Mesenchymal stem cell (in vitro differentiated cells and primary cell): ENCODE data around the gene SIAH2.

Source experiments
- DNase-seq: peaks from one replicate; pipeline ENCODE4 v3.0.0-alpha.2; 2013
- H2AFZ ChIP-seq: one replicate; pipeline ENCODE4 v1.6.1; 2013; ENCODE audit warnings: low read depth, mild to moderate bottlenecking, control low read depth, inconsistent platforms, low read length, moderate library complexity
- H2AK5ac ChIP-seq: 2 replicates; pipeline ENCODE4 v1.6.1; 2013; ENCODE audit warnings: low read length, moderate library complexity, mild to moderate bottlenecking, inconsistent platforms; ENCODE audit not compliant: severe bottlenecking
- H2BK120ac ChIP-seq: one replicate; pipeline ENCODE4 v1.6.1; 2013; ENCODE audit warnings: low read depth, mild to moderate bottlenecking, inconsistent platforms, low read length, moderate library complexity
- H2BK12ac ChIP-seq, 2 experiments: one replicate each; pipeline ENCODE4 v1.6.1; 2013; ENCODE audit warnings: inconsistent platforms in 2 of 2, low read length in 2 of 2, mild to moderate bottlenecking in 2 of 2, moderate library complexity in 2 of 2, control low read depth in 1 of 2
- H2BK15ac ChIP-seq: one replicate; pipeline ENCODE4 v1.6.1; 2013; ENCODE audit warnings: mild to moderate bottlenecking, low read depth, inconsistent platforms; ENCODE audit not compliant: poor library complexity, severe bottlenecking
- H2BK5ac ChIP-seq: 2 replicates; pipeline ENCODE4 v1.6.1; 2013; ENCODE audit warnings: low read depth, mild to moderate bottlenecking, low read length, control low read depth, inconsistent platforms; ENCODE audit not compliant: poor library complexity, severe bottlenecking
- H3K14ac ChIP-seq, 2 experiments: one replicate each; pipeline ENCODE4 v1.6.1; 2013; ENCODE audit warnings: inconsistent platforms in 2 of 2, low read length in 2 of 2, control low read depth in 1 of 2, mild to moderate bottlenecking in 1 of 2, moderate library complexity in 1 of 2
- H3K18ac ChIP-seq, 2 experiments: one replicate each; pipeline ENCODE4 v1.6.1; 2013; ENCODE audit warnings: inconsistent platforms in 2 of 2, low read length in 2 of 2, control low read depth in 1 of 2, low read depth in 1 of 2, mild to moderate bottlenecking in 1 of 2
- H3K23ac ChIP-seq, 2 experiments: one replicate each; pipeline ENCODE4 v1.6.1; 2013; ENCODE audit warnings: inconsistent platforms in 2 of 2, low read length in 2 of 2, mild to moderate bottlenecking in 2 of 2, moderate library complexity in 2 of 2, control low read depth in 1 of 2
- H3K27ac ChIP-seq: 2 replicates; pipeline ENCODE4 v1.5.1; 2013; ENCODE audit warnings: mild to moderate bottlenecking, moderate library complexity, low read length, control low read depth, inconsistent platforms; ENCODE audit not compliant: poor library complexity, severe bottlenecking
- H3K27me3 ChIP-seq, 2 experiments: 2 replicates each; pipeline versions ENCODE4 v1.6.1 to v1.7.0; 2013; ENCODE audit warnings: low read length in 2 of 2, mild to moderate bottlenecking in 2 of 2, moderate library complexity in 2 of 2, control low read depth in 1 of 2, inconsistent platforms in 1 of 2; ENCODE audit not compliant: control insufficient read depth in 1 of 2, insufficient read depth in 1 of 2
- H3K36me3 ChIP-seq, 2 experiments: 2 replicates each; pipeline versions ENCODE4 v1.6.1 to v1.7.0; 2013; ENCODE audit warnings: low read length in 2 of 2, control low read depth in 1 of 2, inconsistent platforms in 1 of 2, low read depth in 1 of 2, mild to moderate bottlenecking in 1 of 2; ENCODE audit not compliant: insufficient read depth in 2 of 2, control insufficient read depth in 1 of 2
- H3K4ac ChIP-seq, 2 experiments: one replicate each; pipeline ENCODE4 v1.6.1; 2013; ENCODE audit warnings: inconsistent platforms in 2 of 2, low read length in 2 of 2, mild to moderate bottlenecking in 2 of 2, moderate library complexity in 2 of 2, control low read depth in 1 of 2, low read depth in 1 of 2
- H3K4me1 ChIP-seq: 2 replicates; pipeline ENCODE4 v1.6.1; 2013; ENCODE audit warnings: low read depth, low read length, control low read depth; ENCODE audit not compliant: control insufficient read depth, insufficient read depth
- H3K4me2 ChIP-seq: 2 replicates; pipeline ENCODE4 v1.6.1; 2013; ENCODE audit warnings: low read length, mild to moderate bottlenecking, inconsistent platforms; ENCODE audit not compliant: poor library complexity, severe bottlenecking
- H3K4me3 ChIP-seq, 2 experiments: 2 replicates each; pipeline versions ENCODE4 v1.5.1 to v1.7.0; 2013; ENCODE audit warnings: low read length in 2 of 2, mild to moderate bottlenecking in 2 of 2, control low read depth in 1 of 2, low read depth in 1 of 2; ENCODE audit not compliant: insufficient read depth in 1 of 2
- H3K79me1 ChIP-seq: replicated peaks from 2 replicates; pipeline ENCODE4 v1.6.1; 2013; ENCODE audit warnings: mild to moderate bottlenecking, control low read depth, low read length, inconsistent platforms; ENCODE audit not compliant: poor library complexity, severe bottlenecking
- H3K9ac ChIP-seq: 2 replicates; pipeline ENCODE4 v1.7.0; 2013; ENCODE audit warnings: mild to moderate bottlenecking, low read length, moderate library complexity
- H3K9me3 ChIP-seq: 2 replicates; pipeline ENCODE4 v1.7.0; 2013; ENCODE audit warnings: mild to moderate bottlenecking, low read length; ENCODE audit not compliant: control insufficient read depth
- H4K8ac ChIP-seq: one replicate; pipeline ENCODE4 v1.6.1; 2013; ENCODE audit warnings: inconsistent platforms, mild to moderate bottlenecking, low read length, moderate library complexity
- H4K91ac ChIP-seq: one replicate; pipeline ENCODE4 v1.6.1; 2013; ENCODE audit warnings: mild to moderate bottlenecking, low read length, inconsistent platforms
- WGBS: methylation state at CpG from one replicate; pipeline ENCODE4 v1.1.7; 2013; ENCODE audit warnings: mixed read lengths; 5-methylcytosine and 5-hydroxymethylcytosine counted together

SIAH2 gene

GRCh38 chr3:150737874-150738679 is 24.9 kb downstream of the SIAH2 start:
- Histone ChIP-seq H2AK5ac (no peak overlapping the region), H3K18ac (no peak overlapping the region), H2AFZ (no peak overlapping the region), H3K36me3 (peaks cover 13 to 24% of the 10 kb centered on the region in 2 experiments), H2BK15ac (no peak overlapping the region), H3K27ac (peak overlapping the region; percentile 53), H2BK12ac (no peak overlapping the region), H2BK120ac (no peak overlapping the region), H3K9me3 (no peaks in the 10 kb centered on the region), H4K91ac (no peak overlapping the region), H3K4me1 (peaks cover 6% of the 10 kb centered on the region), H2BK5ac (no peak overlapping the region), H3K27me3 (no peaks in the 10 kb centered on the region), H3K23ac (no peak overlapping the region), H4K8ac (no peak overlapping the region), H3K4me2 (no peak overlapping the region), H3K9ac (peak overlapping the region; percentile 14), H3K4ac (no peak overlapping the region), H3K14ac (no peak overlapping the region), H3K4me3 (no peak overlapping the region), H3K79me1 (peaks cover 27% of the 10 kb centered on the region)
- no CpG with 5 or more reads among the region's 2 CpGs for WGBS
- DNase-seq: peak; percentile 71

GRCh38 chr3:150736903-150737832 is 25.8 kb downstream of the SIAH2 start:
- H3K4me2 ChIP-seq: no peak overlapping the region
- no peak overlapping the region for H3K9ac ChIP-seq
- H3K27me3 ChIP-seq: no peaks in the 10 kb centered on the region
- no peak overlapping the region for H4K91ac ChIP-seq
- no peaks in the 10 kb centered on the region for H3K9me3 ChIP-seq
- H2BK12ac ChIP-seq: no peak overlapping the region
- H3K79me1 ChIP-seq: peaks cover 24% of the 10 kb centered on the region
- peaks cover 2% of the 10 kb centered on the region for H3K4me1 ChIP-seq
- peaks cover 10 to 19% of the 10 kb centered on the region in 2 experiments for H3K36me3 ChIP-seq
- no peak overlapping the region for H2AK5ac ChIP-seq
- no peak overlapping the region for H3K4me3 ChIP-seq
- no peak overlapping the region for H3K4ac ChIP-seq
- no peak overlapping the region for H2BK5ac ChIP-seq
- no peak overlapping the region for H2AFZ ChIP-seq
- no peak overlapping the region for H2BK15ac ChIP-seq
- H3K14ac ChIP-seq: no peak overlapping the region
- H3K23ac ChIP-seq: no peak overlapping the region
- DNase-seq: peak; percentile 27
- 89% methylated on average over 7 of the region's 8 CpGs for WGBS
- no peak overlapping the region for H2BK120ac ChIP-seq
- no peak overlapping the region for H4K8ac ChIP-seq
- H3K27ac ChIP-seq: no peak overlapping the region
- no peak overlapping the region for H3K18ac ChIP-seq

- Histone ChIP-seq H4K8ac (no peak overlapping the region), H3K27me3 (no peaks in the 10 kb centered on the region), H2AFZ (no peak overlapping the region), H2BK120ac (no peak overlapping the region), H3K23ac (no peak overlapping the region), H3K79me1 (peaks cover 20% of the 10 kb centered on the region), H2BK5ac (no peak overlapping the region), H3K14ac (no peak overlapping the region), H3K4me1 (peaks cover 2% of the 10 kb centered on the region), H4K91ac (no peak overlapping the region), H3K9ac (no peak overlapping the region), H3K4ac (no peak overlapping the region), H2AK5ac (no peak overlapping the region), H2BK15ac (no peak overlapping the region), H3K18ac (no peak overlapping the region), H3K4me2 (no peak overlapping the region), H3K36me3 (peaks cover 7 to 10% of the 10 kb centered on the region in 2 experiments), H3K27ac (no peak overlapping the region), H3K4me3 (no peak overlapping the region), H3K9me3 (no peaks in the 10 kb centered on the region), H2BK12ac (no peak overlapping the region)
- no peak for DNase-seq
- 50% methylated on average over 1 of the region's 2 CpGs for WGBS
These were observed 26.7 kb downstream of the SIAH2 start for GRCh38 chr3:150736316-150736719.

- no peak overlapping the region for H3K4me3 ChIP-seq
- no peak overlapping the region for H4K91ac ChIP-seq
- H3K4ac ChIP-seq: no peak overlapping the region
- H3K9me3 ChIP-seq: no peaks in the 10 kb centered on the region
- peaks cover 8% of the 10 kb centered on the region for H3K79me1 ChIP-seq
- no peak overlapping the region for H3K18ac ChIP-seq
- no peak overlapping the region for H2BK5ac ChIP-seq
- no peak overlapping the region for H4K8ac ChIP-seq
- DNase-seq: no peak
- peaks cover 0 to under 1% of the 10 kb centered on the region in 2 experiments for H3K36me3 ChIP-seq
- H2AK5ac ChIP-seq: no peak overlapping the region
- H3K4me2 ChIP-seq: no peak overlapping the region
- no peak overlapping the region for H2BK12ac ChIP-seq
- no peak overlapping the region for H3K23ac ChIP-seq
- H3K27ac ChIP-seq: no peak overlapping the region
- H2AFZ ChIP-seq: no peak overlapping the region
- no peak overlapping the region for H3K14ac ChIP-seq
- H2BK120ac ChIP-seq: no peak overlapping the region
- 87% methylated on average over 1 of the region's 1 CpG for WGBS
- peaks cover 2% of the 10 kb centered on the region for H3K4me1 ChIP-seq
- no peak overlapping the region for H2BK15ac ChIP-seq
- H3K27me3 ChIP-seq: no peaks in the 10 kb centered on the region
- no peak overlapping the region for H3K9ac ChIP-seq
These were observed 28.2 kb downstream of the SIAH2 start for GRCh38 chr3:150734795-150735119.
